ENCODE measurements around the gene GARRE1. TPM values are rescaled to one million over a fixed set of nuclear protein-coding genes. Genes with fewer than 3 reads are reported as not detected.
"Not testable (repeated sequence)": the region's sequence is repeated elsewhere in the genome, so short reads cannot be mapped to it uniquely, and the experiment has no call there.

Gene GARRE1
- total RNA-seq: 10 to 100 TPM; 13.2 to 16.2 TPM

DNA sequence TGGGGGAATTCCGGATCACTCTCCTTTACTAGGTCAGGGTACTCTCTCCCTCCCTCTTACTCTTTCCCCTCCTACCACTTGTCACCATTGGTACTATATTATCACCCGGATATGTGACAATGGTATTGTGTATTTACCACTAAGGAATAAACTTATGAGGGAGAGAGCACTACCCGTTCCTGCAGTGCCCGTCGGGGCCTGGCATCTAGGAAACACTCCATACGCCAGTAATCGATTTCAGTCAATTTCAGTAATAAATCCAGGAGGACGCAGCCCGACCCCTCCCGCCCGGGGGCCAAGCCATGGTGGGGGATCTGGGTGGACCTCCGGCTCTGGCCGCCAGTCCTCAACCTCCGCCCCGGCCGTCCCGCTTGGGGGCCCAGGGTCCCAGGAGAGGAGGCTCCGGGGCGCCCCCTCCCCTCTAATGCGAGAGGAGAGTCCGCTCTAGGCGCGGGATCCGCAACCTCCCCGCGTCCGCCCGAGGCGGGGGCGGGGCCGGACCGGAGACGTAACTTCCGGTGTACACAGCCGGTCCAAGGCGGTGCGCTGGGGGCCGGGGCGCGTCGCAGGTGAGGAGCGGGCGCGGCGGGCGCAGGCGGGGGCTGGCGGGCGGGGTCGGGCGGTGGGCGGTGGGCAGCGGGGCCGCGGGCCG, at the start of gene GARRE1:
TSS of gene GARRE1 (plus strand) at position 509 of the 652 bp plus-strand sequence. CDS start 45,920 bp downstream, outside the sequence.
- no peaks in the 10 kb centered on the region for H3K27me3 Mint-ChIP-seq (ENCODE audit: low read depth)
- intact Hi-C loops (cut with micrococcal nuclease): loop anchor here (1.0 kb wide), 2 partner anchors 16 to 21 kb away; no protein-coding TSS in a partner anchor
- H3K9me3 Mint-ChIP-seq: no peaks in the 10 kb centered on the region
- peak; percentile 90 for DNase-seq
- H3K27ac Mint-ChIP-seq: peak within 1 kb of the TSS; percentile 94
- CTCF ChIA-PET: no interaction called here
- H3K4me3 Mint-ChIP-seq: peak within 1 kb of the TSS; percentile 94
- no peaks in the 10 kb centered on the region for H3K36me3 Mint-ChIP-seq (ENCODE audit: low read depth)
- H3K4me1 Mint-ChIP-seq (ENCODE audit: low read depth): peaks cover 33% of the 10 kb centered on the region

GRCh38 chr19:34205324-34205723, 49.0 kb upstream of the GARRE1 start:
- H3K36me3 Mint-ChIP-seq (ENCODE audit: low read depth): peaks cover 25% of the 10 kb centered on the region
- H3K9me3 Mint-ChIP-seq; DNase-seq; H3K27me3 Mint-ChIP-seq (ENCODE audit: low read depth); H3K4me1 Mint-ChIP-seq (ENCODE audit: low read depth); H3K27ac Mint-ChIP-seq; H3K4me3 Mint-ChIP-seq; intact Hi-C loops (cut with micrococcal nuclease): not testable (repeated sequence)
- CTCF ChIA-PET: interaction anchor here (0.7 to 1.3 kb wide), 3 partner anchors 16 to 410 kb away, joined by 3 to 4 read pairs (median 3); no protein-coding TSS in a partner anchor

GRCh38 chr19:34208291-34208884, 46.0 kb upstream of the GARRE1 start:
- Mint-ChIP-seq H3K27me3 (ENCODE audit: low read depth) (no peaks in the 10 kb centered on the region), H3K9me3 (no peaks in the 10 kb centered on the region), H3K27ac (no peak overlapping the region), H3K4me1 (ENCODE audit: low read depth) (peaks cover 5% of the 10 kb centered on the region), H3K36me3 (ENCODE audit: low read depth) (peaks cover 23% of the 10 kb centered on the region), H3K4me3 (no peak overlapping the region)
- CTCF ChIA-PET: interaction anchor here (1.3 to 1.9 kb wide), 2 partner anchors 11 to 13 kb away, joined by 4 to 6 read pairs; no protein-coding TSS in a partner anchor
- DNase-seq: no peak
- intact Hi-C loops (cut with micrococcal nuclease): no loop called here

- Mint-ChIP-seq H3K27ac (peak overlapping the region; percentile 46), H3K4me3 (no peak overlapping the region), H3K27me3 (ENCODE audit: low read depth) (no peaks in the 10 kb centered on the region), H3K36me3 (ENCODE audit: low read depth) (peaks cover 24% of the 10 kb centered on the region), H3K9me3 (no peaks in the 10 kb centered on the region), H3K4me1 (ENCODE audit: low read depth) (peaks cover 7% of the 10 kb centered on the region)
- CTCF ChIA-PET: interaction anchor here (0.6 to 1.9 kb wide), 6 partner anchors 11 to 136 kb away, joined by 3 to 6 read pairs (median 4); no protein-coding TSS in a partner anchor
- no peak for DNase-seq
- intact Hi-C loops (cut with micrococcal nuclease): loop anchor here (10.0 kb wide), 1 partner anchor 295 kb away; no protein-coding TSS in a partner anchor
Observed at GRCh38 chr19:34209726-34210125, 44.6 kb upstream of the GARRE1 start.

GRCh38 chr19:34213283-34213682, 41.1 kb upstream of the GARRE1 start:
- intact Hi-C loops (cut with micrococcal nuclease): loop anchor here (10.0 kb wide), 1 partner anchor 292 kb away; no protein-coding TSS in a partner anchor

DNA sequence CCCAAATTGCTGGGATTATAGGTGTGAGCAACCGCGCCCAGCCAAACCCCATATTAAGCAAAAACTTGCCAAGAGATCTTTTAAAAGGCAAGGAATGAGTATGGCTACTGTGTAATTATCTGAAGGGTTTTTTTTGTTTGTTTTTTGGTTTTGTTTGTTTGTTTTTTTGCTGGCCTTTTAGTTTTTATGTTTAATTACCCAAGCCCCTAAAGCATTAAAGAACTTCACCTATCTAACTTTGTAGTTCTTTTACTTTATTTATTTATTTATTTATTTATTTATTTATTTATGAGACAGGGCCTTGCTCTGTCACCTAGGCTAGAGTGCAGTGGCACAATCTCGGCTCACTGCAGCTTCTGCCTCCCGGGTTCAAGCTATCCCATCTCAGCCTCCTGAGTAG, 40.3 kb upstream of the GARRE1 start:
- no peak for DNase-seq
- intact Hi-C loops (cut with micrococcal nuclease): loop anchor here (10.0 kb wide), 1 partner anchor 291 kb away; no protein-coding TSS in a partner anchor
- CTCF ChIA-PET: interaction anchor here (0.8 kb wide), 1 partner anchor 8 kb away, joined by 3 read pairs; no protein-coding TSS in a partner anchor
- H3K27ac Mint-ChIP-seq: no peak overlapping the region
- H3K4me3 Mint-ChIP-seq: no peak overlapping the region
- no peaks in the 10 kb centered on the region for H3K27me3 Mint-ChIP-seq (ENCODE audit: low read depth)
- peaks cover 25% of the 10 kb centered on the region for H3K36me3 Mint-ChIP-seq (ENCODE audit: low read depth)
- H3K9me3 Mint-ChIP-seq: no peaks in the 10 kb centered on the region
- H3K4me1 Mint-ChIP-seq (ENCODE audit: low read depth): peaks cover 34% of the 10 kb centered on the region

More at GRCh38 chr19:34213283-34213682, 41.1 kb upstream of the GARRE1 start:
- no peak overlapping the region for H3K4me3 Mint-ChIP-seq
- H3K4me1 Mint-ChIP-seq (ENCODE audit: low read depth): peaks cover 27% of the 10 kb centered on the region
- no peak for DNase-seq
- CTCF ChIA-PET: interaction anchor here (0.8 kb wide), 1 partner anchor 9 kb away, joined by 3 read pairs; no protein-coding TSS in a partner anchor
- H3K27me3 Mint-ChIP-seq (ENCODE audit: low read depth): no peaks in the 10 kb centered on the region
- H3K9me3 Mint-ChIP-seq: no peaks in the 10 kb centered on the region
- H3K27ac Mint-ChIP-seq: no peak overlapping the region
- H3K36me3 Mint-ChIP-seq (ENCODE audit: low read depth): peaks cover 25% of the 10 kb centered on the region

DNA sequence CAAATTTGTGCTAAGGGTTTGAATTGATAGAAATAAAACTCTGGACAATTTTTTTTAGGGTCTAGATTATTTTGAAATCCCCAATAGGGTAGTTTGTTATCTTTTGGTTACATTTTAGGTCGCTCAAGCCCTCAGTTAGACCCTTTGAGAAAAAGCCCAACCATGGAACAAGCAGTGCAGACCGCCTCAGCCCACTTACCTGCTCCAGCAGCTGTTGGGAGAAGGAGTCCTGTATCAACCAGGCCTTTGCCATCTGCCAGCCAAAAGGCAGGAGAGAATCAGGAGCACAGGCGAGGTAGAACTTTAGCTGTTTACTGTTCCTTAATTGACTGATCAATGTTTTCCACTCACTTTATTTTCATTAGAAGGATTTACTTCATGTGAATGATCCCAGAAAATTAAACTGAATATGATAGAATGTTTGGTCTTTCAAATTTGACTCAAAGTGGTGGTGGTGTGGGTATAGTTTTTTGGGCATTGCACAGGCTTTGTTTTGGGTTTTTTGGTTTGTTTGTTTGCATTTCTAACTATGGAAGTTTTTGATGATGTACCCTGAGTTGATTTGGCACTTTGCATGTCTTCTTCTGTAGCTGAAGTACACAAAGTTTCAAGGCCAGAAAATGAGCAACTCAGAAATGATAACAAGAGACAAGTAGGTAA, 39.2 kb upstream of the GARRE1 start:
- H3K9me3 Mint-ChIP-seq: no peaks in the 10 kb centered on the region
- H3K4me1 Mint-ChIP-seq (ENCODE audit: low read depth): peaks cover 41% of the 10 kb centered on the region
- intact Hi-C loops (cut with micrococcal nuclease): loop anchor here (10.0 kb wide), 1 partner anchor 290 kb away; no protein-coding TSS in a partner anchor
- peak overlapping the region; percentile 9 for H3K27ac Mint-ChIP-seq
- CTCF ChIA-PET: no interaction called here
- no peaks in the 10 kb centered on the region for H3K27me3 Mint-ChIP-seq (ENCODE audit: low read depth)
- DNase-seq: no peak
- H3K36me3 Mint-ChIP-seq (ENCODE audit: low read depth): peaks cover 33% of the 10 kb centered on the region
- no peak overlapping the region for H3K4me3 Mint-ChIP-seq

- intact Hi-C loops (cut with micrococcal nuclease): loop anchor here (10.0 kb wide), 1 partner anchor 289 kb away; no protein-coding TSS in a partner anchor
- Mint-ChIP-seq H3K4me1 (ENCODE audit: low read depth) (peaks cover 46% of the 10 kb centered on the region), H3K27me3 (ENCODE audit: low read depth) (no peaks in the 10 kb centered on the region), H3K4me3 (no peak overlapping the region), H3K27ac (no peak overlapping the region), H3K36me3 (ENCODE audit: low read depth) (peaks cover 35% of the 10 kb centered on the region), H3K9me3 (no peaks in the 10 kb centered on the region)
- CTCF ChIA-PET: interaction anchor here (0.6 to 0.7 kb wide), 2 partner anchors 115 to 616 kb away, joined by 3 read pairs; no protein-coding TSS in a partner anchor
- DNase-seq: no peak
Observed at GRCh38 chr19:34215666-34216038, 38.7 kb upstream of the GARRE1 start.

DNA sequence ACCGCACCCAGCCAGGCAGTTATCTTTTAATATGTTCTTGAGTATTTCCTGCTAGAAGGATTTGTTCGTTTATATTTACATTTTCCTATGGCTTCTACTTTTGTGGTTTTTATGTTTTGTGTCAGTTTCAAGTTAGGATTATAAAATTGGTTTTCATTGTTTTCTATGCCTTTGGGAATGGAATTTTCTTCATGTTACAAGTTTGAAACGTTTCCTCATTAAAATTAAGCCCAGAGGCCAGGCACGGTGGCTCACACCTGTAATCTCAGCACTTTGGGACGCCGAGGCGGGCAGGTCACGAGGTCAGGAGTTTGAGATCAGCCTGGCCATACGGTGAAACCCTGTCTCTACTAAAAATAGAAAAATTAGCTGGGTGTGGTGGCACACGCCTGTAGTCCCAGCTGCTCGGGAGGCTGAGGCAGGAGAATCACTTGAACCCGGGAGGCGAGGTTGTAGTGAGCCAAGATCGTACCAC, 37.6 kb upstream of the GARRE1 start:
- H3K9me3 Mint-ChIP-seq; H3K4me3 Mint-ChIP-seq; DNase-seq; H3K27me3 Mint-ChIP-seq (ENCODE audit: low read depth); H3K27ac Mint-ChIP-seq: not testable (repeated sequence)
- intact Hi-C loops (cut with micrococcal nuclease): loop anchor here (10.0 kb wide), 1 partner anchor 288 kb away; no protein-coding TSS in a partner anchor
- Mint-ChIP-seq H3K36me3 (ENCODE audit: low read depth) (peaks cover 41% of the 10 kb centered on the region), H3K4me1 (ENCODE audit: low read depth) (peaks cover 47% of the 10 kb centered on the region)
- CTCF ChIA-PET: interaction anchor here (0.6 to 1.2 kb wide), 3 partner anchors 9 to 122 kb away, joined by 3 read pairs; no protein-coding TSS in a partner anchor

DNA sequence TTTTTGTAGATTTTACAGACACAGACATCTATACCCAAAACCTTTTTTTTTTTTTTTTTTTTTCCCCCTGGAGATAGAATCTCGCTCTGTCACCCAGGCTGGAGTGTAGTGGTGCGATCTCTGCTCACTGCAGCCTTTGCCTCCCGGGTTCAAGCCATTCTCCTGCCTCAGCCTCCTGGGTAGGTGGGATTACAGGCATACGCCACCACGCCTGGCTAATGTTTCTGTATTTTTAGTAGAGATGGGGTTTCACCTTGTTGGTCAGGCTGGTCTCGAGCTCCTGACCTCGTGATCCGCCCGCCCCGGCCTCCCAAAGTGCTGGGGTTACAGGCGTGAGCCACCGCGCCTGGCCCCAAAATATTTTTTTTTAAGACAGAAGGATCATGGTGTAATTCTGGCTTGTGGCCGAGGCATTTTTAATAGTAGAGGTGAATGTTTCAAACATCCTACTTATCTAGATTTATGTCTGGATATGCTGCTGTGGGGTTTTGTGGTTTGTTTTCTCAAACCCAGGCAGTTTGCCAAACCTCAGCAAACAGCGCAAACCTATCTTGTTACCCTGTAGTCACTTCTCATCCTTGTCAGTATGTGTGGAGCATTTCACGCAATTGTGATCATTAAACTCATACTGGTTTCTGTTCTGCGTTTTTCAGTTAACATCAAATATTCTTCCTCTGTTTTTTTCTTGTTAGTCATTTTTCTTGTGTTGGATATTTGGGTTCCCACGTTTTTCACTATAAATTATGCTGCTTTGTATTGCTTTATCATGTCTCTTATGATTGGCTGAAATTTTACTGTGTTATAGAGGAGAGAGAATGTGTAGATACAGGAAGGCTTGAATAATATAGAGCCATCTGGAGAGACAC, 36.2 kb upstream of the GARRE1 start:
- H3K27me3 Mint-ChIP-seq (ENCODE audit: low read depth): no peaks in the 10 kb centered on the region
- H3K9me3 Mint-ChIP-seq: no peaks in the 10 kb centered on the region
- peaks cover 47% of the 10 kb centered on the region for H3K4me1 Mint-ChIP-seq (ENCODE audit: low read depth)

GRCh38 chr19:34218818-34219164, 35.6 kb upstream of the GARRE1 start:
- no peaks in the 10 kb centered on the region for H3K27me3 Mint-ChIP-seq (ENCODE audit: low read depth)

More for the DNA sequence above, 36.2 kb upstream of the GARRE1 start:
- DNase-seq: peak; percentile 86
- CTCF ChIA-PET: interaction anchor here (0.6 to 1.5 kb wide), 2 partner anchors 46 to 129 kb away, joined by 4 read pairs; partner anchors contain the start of gene LSM14A
- intact Hi-C loops (cut with micrococcal nuclease): loop anchor here (1.0 to 10.0 kb wide), 7 partner anchors 8 to 287 kb away; no protein-coding TSS in a partner anchor
- Mint-ChIP-seq H3K36me3 (ENCODE audit: low read depth) (peaks cover 45% of the 10 kb centered on the region), H3K4me3 (peak overlapping the region; percentile 52), H3K27ac (peak overlapping the region; percentile 73)

More at GRCh38 chr19:34218818-34219164, 35.6 kb upstream of the GARRE1 start:
- Mint-ChIP-seq H3K4me3 (peak overlapping the region; percentile 19), H3K36me3 (ENCODE audit: low read depth) (peaks cover 49% of the 10 kb centered on the region), H3K4me1 (ENCODE audit: low read depth) (peaks cover 49% of the 10 kb centered on the region), H3K27ac (peak overlapping the region; percentile 73), H3K9me3 (no peaks in the 10 kb centered on the region)
- DNase-seq: no peak
- CTCF ChIA-PET: interaction anchor here (1.2 to 1.5 kb wide), 5 partner anchors 10 to 100 kb away, joined by 4 to 7 read pairs (median 4); partner anchors contain the start of gene LSM14A
- intact Hi-C loops (cut with micrococcal nuclease): loop anchor here (1.0 to 10.0 kb wide), 7 partner anchors 8 to 286 kb away; no protein-coding TSS in a partner anchor
